Measurements from ENCODE around the gene ATAD3A.
"Not testable (repeated sequence)": the region's sequence is repeated elsewhere in the genome, so short reads cannot be mapped to it uniquely, and the experiment has no call there.

Gene ATAD3A

DNA sequence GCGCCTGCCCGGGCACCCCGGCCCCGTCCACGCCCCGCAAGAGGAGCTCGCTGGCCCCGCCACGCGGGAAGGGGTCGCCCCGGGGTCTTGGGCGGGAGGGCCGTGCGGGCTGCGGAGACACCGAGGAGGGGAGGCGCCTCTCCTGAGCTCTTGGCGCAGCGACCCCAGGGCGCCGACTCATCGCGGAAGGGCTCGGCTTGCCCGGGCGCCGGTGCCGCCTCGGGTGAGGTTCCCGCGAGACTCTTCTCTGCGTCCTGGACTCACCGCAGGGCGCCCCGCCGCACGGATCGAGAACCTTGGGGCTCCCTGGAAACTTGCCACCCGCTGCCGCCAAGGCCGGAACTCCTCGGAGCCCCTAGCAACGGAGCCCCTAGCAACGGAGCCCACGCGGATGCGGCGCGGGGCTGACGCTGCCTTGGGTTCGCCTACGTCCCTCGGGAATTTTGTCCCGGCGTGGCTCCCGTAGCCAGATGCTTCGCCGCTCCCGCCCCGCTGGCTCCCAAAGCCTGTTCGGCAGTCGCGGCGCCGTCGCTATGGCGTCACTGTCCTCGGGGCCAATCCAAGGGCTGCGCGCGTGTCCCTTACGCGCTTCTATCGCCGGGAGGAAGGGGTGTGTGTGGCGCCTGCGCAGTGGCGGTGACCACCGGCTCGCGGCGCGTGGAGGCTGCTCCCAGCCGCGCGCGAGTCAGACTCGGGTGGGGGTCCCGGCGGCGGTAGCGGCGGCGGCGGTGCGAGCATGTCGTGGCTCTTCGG, at the start of gene ATAD3A:
Gene ATAD3A (plus strand): TSS at position 630 of the 753 bp plus-strand sequence. CDS start 107 bp downstream, at position 737.
- peak; percentile 91 for DNase-seq (ENCODE audit: low read depth in 2 of 2, low spot score in 1 of 2)

DNA sequence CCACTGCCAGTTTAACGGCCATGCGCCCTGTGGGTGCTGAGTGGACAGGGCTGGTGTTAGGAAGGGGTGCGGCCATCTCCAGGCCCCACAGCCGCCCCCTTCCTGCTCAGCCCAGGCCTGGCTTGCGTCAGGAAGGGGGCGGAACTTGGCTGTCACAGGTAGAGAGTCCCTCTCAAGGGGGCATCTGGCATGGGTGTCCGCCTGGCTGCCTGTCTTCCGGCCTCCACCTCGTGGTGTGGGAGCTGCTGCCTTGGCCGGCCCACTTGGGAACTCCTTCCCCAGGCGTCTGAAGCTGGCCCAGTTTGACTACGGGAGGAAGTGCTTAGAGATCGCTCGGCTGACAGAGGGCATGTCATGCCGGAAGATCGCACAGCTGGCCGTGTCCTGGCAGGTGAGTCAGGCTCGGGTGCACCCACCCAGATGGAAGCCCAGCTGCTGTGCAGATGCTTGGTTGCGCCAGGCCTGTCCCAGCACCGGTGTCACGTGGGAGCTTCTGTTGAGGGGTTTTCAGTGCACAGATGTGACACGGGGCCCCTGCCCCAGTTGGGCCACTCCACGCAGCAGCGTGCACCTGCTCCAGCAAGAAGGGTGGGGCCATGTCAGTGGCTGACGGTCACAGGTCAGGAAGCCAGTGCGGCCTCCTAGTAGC, 49.5 kb upstream of the ATAD3A start:
- DNase-seq (ENCODE audit: low read depth in 2 of 2, low spot score in 1 of 2): no peak

DNA sequence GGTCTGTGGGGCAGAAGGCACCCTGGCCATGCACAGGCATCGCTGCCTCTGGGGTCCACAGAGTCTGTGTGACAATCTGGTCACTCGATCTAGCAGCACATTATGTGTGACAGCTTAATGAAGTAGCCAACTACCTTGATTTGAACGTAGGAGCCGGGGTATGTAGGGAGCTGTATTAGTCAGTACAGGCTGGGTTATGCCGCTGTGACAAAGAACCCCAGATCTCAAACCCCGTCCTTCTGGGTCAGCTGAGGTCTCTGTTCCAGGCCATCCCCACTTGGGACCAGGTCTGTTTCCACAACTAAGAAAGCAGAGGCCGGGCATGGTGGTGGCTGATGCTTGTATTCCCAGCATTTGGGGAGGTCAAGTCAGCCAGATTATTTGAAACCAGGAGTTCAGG, 48.6 kb upstream of the ATAD3A start:
- no peak for DNase-seq (ENCODE audit: low read depth in 2 of 2, low spot score in 1 of 2)

DNA sequence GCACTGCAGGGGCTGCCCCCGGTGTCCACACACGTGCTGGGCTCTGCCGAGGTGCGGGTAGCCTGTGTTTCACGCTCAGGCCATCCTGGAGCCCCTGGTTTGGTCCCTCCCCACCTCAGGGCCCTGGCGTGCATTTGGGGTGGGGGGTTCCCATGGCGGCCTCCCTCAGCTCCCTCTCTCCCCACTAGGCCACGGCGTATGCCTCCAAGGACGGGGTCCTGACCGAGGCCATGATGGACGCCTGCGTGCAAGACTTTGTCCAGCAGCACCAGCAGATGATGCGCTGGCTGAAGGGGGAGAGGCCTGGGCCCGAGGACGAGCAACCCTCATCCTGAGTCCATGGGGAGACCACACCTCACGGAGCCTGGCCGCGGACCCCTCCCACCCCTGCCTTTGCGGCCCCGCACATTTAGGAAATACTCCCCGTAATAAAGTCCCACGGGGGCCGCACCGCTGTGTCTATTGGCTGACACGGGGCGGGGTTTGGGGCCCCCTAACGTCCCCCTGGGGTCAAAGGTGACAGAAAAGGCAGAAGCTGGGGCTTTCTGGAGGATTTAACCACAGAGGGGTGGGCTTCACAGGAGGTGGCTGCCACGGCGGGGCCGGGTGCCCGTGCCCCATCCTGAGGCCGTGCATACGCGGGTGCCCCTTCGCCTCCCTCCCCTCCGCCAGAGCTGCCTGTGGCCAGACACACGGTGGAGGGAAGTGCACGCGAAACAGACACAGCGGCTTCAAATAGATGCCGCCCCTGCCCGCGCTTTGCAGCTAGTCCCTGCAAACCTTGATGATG, 43.6 kb upstream of the ATAD3A start:
- DNase-seq (ENCODE audit: low read depth in 2 of 2, low spot score in 1 of 2): not testable (repeated sequence)

DNA sequence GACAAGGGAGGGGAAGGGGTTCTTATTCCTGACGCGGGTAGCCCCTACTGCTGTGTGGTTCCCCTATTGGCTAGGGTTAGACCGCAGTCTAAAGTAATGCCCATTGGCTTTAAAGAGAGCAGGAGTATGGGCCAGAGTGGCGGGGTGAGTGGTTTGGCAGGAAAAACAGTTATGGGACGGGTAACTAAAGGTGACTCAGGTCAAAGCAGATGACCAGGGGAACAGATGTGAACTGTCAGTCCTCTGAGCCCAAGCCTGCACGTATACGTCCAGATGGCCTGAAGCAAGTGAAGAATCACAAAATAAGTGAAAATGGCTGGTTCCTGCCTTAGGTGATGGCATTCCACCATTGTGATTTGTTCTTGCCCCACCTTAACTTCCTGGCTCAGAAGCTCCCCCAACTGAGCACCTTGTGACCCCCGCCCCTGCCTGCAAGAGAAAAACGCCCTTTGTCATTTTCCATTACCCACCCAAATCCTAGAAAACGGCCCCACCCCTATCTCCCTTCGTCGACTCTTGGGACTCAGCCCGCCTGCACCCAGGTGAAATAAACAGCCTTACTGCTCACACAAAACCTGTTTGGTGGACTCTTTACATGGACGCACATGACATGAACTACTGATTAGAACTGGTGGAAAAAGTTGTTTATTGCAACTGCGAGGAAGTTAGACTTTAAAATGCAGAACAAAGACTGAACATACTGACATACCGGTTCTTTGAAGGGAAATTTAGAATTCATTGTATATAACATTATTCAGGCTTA, 41.2 kb upstream of the ATAD3A start:
- DNase-seq (ENCODE audit: low read depth in 2 of 2, low spot score in 1 of 2): no peak

DNA sequence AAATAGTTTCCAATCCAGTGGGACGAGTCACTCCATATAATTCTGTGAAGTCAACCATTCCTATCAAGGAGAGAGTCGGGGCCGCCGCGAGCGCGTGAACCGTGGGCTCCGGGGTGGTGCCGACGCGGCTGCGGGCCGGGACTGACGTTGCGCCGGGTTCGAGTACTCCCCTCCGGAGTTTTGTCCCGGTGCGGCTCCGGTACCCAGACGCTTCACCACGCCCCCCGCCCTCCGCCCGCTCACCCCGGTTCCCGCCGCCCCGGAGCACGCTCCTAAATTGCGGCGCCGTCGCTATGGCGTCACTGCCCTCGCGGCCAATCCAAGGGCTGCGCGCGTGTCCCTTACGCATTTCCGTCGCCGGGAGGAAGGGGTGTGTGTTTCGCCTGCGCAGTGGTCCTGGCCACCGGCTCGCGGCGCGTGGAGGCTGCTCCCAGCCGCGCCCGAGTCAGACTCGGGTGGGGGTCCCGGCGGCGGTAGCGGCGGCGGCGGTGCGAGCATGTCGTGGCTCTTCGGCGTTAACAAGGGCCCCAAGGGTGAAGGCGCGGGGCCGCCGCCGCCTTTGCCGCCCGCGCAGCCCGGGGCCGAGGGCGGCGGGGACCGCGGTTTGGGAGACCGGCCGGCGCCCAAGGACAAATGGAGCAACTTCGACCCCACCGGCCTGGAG, 40.4 kb upstream of the ATAD3A start, which contains the start of gene ATAD3B:
Gene ATAD3B (plus strand): TSS at position 377 of the 664 bp plus-strand sequence. CDS start 120 bp downstream, at position 497.
- peak; percentile 79 to 80 for DNase-seq (ENCODE audit: low read depth in 2 of 2, low spot score in 1 of 2)

DNA sequence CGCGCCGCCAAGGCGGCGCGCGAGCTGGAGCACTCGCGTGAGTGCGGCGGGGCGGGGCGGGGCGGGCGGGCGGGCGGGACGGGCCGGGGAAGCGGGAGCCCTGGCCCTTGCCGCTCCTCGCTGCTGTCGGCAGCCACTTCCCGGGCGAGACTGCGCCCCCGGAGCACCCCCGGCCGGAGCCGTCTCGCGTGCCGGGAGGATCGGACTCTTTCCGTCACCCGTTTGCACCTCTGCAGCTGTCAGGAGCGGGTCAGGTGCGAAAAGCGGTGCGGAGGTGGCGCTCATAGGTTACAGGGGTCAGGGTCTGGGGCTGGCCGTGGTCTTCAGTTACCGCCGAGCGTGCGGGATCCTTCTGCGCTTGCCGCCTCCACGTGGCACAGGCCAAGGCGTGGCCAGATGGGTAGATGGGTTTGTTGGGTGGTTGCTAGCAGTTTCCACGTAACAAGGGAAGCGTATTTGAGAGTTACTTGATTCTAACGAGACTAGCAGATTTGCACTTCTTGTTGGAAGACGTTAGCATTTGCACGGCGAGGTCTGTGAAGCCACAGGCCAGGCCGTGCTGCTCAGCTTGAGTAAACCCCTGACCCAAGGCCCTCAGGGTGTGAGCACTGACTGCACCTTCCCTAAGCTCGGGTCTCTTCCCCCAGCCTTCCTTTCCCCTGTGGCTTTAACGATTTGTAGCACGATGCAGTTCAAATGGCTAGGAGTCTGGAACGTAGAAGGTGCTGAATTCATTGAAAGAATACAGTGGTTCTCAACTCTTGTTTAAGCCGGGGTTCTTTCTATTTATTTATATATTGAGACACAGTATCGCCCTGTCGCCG, 39.7 kb upstream of the ATAD3A start:
- not testable (repeated sequence) for DNase-seq (ENCODE audit: low read depth in 2 of 2, low spot score in 1 of 2)

DNA sequence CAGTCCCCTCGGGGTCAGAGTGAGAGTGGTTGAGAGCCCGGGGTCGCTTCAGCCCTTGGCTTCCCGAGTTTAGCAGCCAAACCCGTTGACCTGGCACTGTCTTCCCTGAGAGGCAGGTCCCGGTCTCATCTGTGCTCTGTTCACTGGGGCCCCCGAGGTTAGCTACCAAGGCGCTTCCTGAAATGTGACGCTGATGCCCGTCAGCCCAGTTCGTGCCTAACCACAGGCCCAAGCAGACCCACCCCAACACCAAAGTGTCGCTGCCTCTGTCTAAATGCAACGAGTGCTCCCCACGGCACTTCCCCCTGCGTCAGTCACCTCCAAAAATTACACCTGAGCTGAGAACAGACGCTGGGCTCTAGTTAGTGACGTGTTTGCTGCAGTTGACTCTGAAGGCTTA, 36.0 kb upstream of the ATAD3A start:
- DNase-seq (ENCODE audit: low read depth in 2 of 2, low spot score in 1 of 2): not testable (repeated sequence)

DNA sequence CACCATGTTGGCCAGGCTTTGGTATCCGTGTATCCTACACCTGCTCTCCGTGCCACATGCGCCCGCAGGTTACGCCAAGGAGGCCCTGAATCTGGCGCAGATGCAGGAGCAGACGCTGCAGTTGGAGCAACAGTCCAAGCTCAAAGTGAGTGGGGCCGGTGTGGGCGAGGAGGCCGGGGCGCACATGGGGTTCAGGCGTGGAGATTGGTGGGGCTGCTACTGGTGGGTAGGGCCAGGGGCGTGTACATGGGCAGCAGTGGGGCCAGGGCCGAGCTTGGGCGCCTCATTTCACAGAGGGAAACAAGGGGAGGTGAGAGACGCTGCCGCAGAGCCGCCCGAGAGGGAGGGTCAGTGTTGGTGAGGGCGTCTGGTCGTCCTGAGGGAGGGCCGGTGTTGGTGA, 34.8 kb upstream of the ATAD3A start:
- DNase-seq (ENCODE audit: low read depth in 2 of 2, low spot score in 1 of 2): no peak

DNA sequence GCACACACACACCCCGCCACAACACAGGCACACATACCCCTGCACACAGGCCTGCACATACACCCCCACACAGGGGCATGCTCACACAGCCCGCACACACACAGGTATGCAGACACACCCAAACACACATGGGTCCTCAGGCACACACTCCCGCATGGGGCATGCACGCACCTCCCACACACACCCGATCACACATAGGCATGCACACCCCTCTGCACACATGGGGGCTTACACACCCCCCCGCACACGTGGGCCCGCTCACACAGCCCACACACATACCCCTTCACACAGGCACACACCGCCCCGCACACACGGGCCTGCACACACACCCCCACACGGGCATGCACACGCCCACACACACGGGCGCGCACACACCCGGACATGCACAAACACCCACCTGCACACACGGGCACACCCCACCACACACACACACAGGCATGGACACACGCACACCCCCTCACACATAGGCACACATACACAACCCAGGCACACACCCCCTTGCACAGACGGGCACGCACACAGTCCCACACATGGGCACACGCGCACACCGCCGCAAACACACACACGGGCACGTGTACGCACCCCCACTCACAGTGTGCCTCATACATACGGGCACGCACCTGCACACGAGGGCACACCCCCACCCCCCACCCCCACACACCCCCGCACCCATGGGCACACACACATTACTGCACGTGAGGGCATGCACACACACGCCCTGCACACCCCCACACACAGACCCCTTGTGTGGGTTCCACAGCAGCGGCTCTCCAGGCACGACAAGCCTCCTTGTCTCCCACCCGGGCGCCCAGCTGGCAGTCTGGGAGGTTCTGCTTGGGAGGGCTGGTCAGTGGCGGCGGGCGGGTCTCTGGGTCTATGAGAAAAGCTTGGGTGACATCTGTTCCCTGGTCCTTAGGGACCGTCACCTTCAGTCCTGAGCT, 32.1 kb upstream of the ATAD3A start:
- DNase-seq (ENCODE audit: low read depth in 2 of 2, low spot score in 1 of 2): no peak

DNA sequence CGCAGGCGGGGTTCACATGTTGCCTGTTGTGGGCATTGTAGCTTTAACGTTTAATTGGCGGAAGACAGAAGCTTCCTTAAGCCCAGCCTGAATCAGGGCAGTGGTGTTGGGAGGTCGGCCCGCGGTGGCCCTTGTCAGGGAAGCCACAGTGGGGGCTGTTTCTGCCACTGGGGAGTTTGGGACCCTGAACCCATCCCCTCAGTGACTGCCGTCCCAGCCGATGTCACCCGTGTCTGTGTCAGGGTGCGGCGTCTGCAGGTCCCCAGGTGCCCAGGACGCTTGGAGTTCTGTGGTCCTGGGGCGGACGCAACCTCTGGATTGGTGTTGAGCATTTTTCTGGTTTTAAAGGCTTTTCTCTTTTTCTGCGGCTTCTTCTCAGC, 31.5 kb upstream of the ATAD3A start:
- not testable (repeated sequence) for DNase-seq (ENCODE audit: low read depth in 2 of 2, low spot score in 1 of 2)

DNA sequence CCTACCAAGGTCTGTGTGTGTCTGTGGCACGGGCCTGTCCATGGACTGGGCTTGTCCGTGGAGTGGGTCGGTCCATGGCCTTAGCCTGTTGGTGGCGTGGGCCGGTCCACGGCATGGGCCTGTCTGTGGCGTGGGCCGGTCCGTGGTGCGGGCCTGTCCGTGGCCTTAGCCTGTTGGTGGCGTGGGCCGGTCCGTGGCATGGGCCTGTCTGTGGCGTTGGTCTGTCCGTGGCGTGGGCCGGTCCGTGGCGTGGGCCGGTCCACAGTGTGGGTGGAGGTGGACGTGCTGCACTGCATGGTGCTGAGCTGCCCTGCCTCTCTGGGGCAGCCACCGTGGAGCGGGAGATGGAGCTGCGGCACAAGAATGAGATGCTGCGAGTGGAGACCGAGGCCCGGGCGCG, 30.2 kb upstream of the ATAD3A start:
- not testable (repeated sequence) for DNase-seq (ENCODE audit: low read depth in 2 of 2, low spot score in 1 of 2)

DNA sequence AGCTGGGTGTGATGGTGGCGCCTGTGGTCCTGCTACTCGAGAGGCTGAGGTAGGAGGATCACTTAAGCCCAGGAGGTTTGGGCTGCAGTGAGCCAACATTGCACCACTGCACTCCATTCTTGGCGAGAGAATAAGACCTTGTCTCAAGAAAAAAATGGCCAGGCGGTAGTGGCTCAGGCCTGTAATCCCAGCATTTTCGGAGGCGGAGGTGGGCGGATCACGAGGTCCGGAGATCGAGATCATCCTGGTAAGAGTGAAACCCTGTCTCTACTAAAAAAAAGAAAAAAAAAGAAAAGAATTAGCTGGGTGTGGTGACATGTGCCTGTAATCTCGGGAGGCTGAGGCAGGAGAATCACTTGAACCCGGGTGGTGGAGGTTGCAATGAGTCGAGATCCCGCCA, 29.1 kb upstream of the ATAD3A start:
- DNase-seq (ENCODE audit: low read depth in 2 of 2, low spot score in 1 of 2): no peak

DNA sequence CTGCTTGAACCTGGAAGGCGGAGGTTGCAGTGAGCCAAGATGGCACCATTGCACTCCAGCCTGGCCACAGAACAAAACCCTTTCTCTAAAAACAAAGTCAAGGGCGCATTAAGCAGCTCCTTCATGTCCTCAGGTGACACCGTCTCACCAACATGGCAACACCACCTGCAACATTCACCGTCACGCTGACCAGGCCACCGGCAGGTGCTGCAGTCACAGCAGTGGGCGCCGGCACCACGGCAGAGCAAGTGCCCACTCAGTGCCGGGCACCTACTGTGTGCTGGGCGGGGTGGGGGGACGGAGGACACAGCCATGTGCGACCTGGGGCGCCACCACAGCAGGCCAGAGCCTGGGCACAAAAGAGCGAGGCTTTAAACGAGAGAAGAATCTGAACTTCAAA, 28.2 kb upstream of the ATAD3A start:
- no peak for DNase-seq (ENCODE audit: low read depth in 2 of 2, low spot score in 1 of 2)

DNA sequence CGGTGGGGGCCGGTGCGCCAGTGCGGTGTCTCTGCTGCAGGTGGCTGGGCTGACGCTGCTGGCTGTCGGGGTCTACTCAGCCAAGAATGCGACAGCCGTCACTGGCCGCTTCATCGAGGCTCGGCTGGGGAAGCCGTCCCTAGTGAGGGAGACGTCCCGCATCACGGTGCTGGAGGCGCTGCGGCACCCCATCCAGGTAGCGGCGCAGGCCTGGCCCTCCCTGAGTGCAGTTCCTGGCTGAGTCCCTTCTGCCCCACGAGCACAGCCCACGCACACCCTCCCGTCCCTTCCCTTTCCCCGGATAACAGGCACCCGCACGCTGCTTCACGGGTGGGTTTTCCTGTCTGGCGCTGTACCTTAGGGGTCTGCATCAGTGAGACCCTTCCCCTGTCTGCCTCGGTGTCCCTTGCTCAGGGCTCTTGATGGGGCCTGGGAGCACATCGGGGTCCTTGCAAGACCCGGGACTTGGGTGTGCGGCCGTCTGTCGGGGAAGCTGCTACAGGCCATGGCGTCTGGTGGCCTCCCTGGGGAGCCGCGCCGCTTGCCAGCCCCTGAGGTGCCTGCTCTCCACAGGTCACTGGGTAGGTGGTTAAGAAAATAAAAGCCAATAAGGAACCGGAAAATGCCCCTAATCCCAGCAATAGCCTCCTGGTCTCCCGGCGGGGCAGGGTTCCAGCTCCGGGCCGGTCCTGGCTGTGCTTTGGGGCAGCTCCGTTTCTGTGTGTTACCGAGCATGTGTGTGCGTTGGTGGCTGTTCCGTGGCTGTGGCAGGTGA, 26.8 kb upstream of the ATAD3A start:
- DNase-seq (ENCODE audit: low read depth in 2 of 2, low spot score in 1 of 2): not testable (repeated sequence)

DNA sequence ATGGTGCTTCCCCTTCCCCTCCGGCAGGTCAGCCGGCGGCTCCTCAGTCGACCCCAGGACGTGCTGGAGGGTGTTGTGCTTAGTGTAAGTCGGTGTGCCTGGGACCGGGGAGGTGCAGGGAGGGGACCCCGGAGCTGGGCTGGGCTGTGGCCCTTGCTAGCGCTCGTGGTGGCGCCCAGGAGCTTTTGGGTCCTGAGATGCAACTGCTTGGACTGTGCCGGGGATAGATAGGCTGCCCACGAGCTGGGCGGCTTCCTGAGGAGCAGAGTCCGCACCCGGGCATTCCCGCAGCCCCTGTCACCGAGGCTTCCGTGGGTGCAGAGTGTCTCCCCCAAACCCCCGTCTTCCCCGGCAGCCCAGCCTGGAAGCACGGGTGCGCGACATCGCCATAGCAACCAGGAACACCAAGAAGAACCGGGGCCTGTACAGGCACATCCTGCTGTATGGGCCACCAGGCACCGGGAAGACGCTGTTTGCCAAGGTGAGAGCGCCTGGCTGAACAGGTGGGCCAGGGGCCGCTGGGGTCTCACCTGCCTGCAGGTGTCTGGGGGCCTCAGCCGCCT, 26.1 kb upstream of the ATAD3A start:
- DNase-seq (ENCODE audit: low read depth in 2 of 2, low spot score in 1 of 2): not testable (repeated sequence)

DNA sequence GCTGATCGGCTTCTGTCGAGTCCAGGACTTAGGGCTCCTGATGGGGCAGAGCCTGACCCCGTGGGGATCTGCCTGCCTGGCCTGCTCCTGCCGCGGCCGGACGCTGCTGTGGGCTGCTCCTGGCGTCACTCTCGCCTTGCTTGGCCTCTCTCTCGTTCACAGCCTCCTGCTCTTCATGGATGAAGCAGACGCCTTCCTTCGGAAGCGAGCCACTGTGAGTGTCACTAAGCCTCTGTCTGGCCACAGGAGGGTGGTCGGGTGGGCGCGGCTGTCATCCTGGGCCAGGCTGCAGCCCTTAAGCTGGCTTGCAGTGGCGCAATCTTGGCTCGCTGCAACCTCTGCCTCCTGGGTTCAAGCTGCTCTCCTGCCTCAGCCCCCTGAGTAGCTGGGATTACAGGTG, 24.3 kb upstream of the ATAD3A start:
- DNase-seq (ENCODE audit: low read depth in 2 of 2, low spot score in 1 of 2): no peak
